OCI-LY3 (cell line): ENCODE results near the gene IPO5.

Experiments
- H2AFZ ChIP-seq: fragments of 200-600, 300-600 bp; shearing (Covaris generic); 2 replicates; pipeline ENCODE4 v1.6.0; 2014; ENCODE audit warnings: antibody characterized with exemption, low read depth, low read length
- H3K27ac ChIP-seq: fragments of 200-600, 300-600 bp; sonication (generic); 2 replicates; pipeline ENCODE4 v1.5.1; 2014; ENCODE audit warnings: mild to moderate bottlenecking, low read length, moderate library complexity, mixed read lengths
- H3K27me3 ChIP-seq: fragments of 200-600, 300-600 bp; sonication (generic); 2 replicates; pipeline ENCODE4 v1.6.1; 2014; ENCODE audit warnings: low read depth, low read length, mixed read lengths
- H3K36me3 ChIP-seq: fragments of 200-600, 300-600 bp; sonication (generic); replicated peaks from 2 replicates; pipeline ENCODE3; 2014; ENCODE audit warnings: low read depth, low read length, mixed read lengths
- H3K4me1 ChIP-seq: fragments of 300-600, 200-600 bp; sonication (generic); 2 replicates; pipeline ENCODE4 v1.6.1; 2014; ENCODE audit warnings: low read length, mixed read lengths
- H3K4me2 ChIP-seq: fragments of 200-600, 300-600 bp; sonication (generic); 2 replicates; pipeline ENCODE4 v1.6.1; 2014; ENCODE audit warnings: low read length, mixed read lengths
- H3K4me3 ChIP-seq: fragments of 300-600, 200-600 bp; sonication (generic); 2 replicates; pipeline ENCODE4 v1.5.1; 2014; ENCODE audit warnings: antibody characterized with exemption, mild to moderate bottlenecking, low read length, moderate library complexity
- H3K79me2 ChIP-seq: fragments of 300-600, 200-600 bp; shearing (Covaris generic); 2 replicates; pipeline ENCODE4 v1.6.1; 2014; ENCODE audit warnings: mild to moderate bottlenecking, low read length, mixed read lengths
- H3K9ac ChIP-seq: fragments of 300-600, 200-600 bp; shearing (Covaris generic); 2 replicates; pipeline ENCODE4 v1.6.0; 2014; ENCODE audit warnings: mild to moderate bottlenecking, low read length, moderate library complexity
- H3K9me3 ChIP-seq: fragments of 200-600, 300-600 bp; shearing (Covaris generic); 2 replicates; pipeline ENCODE4 v1.6.1; 2014; ENCODE audit warnings: low read length, mixed read lengths; ENCODE audit not compliant: insufficient read depth
- H4K20me1 ChIP-seq: fragments of 200-600, 300-600 bp; sonication (generic); 2 replicates; pipeline ENCODE4 v1.6.1; 2016; ENCODE audit warnings: low read length, mixed read lengths; ENCODE audit not compliant: insufficient read depth
- EZH2phosphoT487 ChIP-seq: fragments of 200-600 bp; shearing (Covaris generic); IDR thresholded peaks from 2 replicates; pipeline ENCODE4 v1.6.1; 2018; ENCODE audit warnings: antibody characterized with exemption, mixed run types, low read depth
- TF ChIP-seq, protein P1 (sequence below): fragments of 200-600, 300-600 bp; sonication (generic); IDR thresholded peaks from 2 replicates; pipeline ENCODE4 v1.5.1; 2014; ENCODE audit warnings: antibody characterized with exemption, low read length, low read depth

The IPO5 gene

GRCh38 chr13:97977982-97978381, 24.5 kb downstream of the IPO5 start:
- H4K20me1 ChIP-seq = peaks cover 42% of the 10 kb centered on the region
- peaks cover 65% of the 10 kb centered on the region for H3K79me2 ChIP-seq
- TF ChIP-seq, protein P1, sequence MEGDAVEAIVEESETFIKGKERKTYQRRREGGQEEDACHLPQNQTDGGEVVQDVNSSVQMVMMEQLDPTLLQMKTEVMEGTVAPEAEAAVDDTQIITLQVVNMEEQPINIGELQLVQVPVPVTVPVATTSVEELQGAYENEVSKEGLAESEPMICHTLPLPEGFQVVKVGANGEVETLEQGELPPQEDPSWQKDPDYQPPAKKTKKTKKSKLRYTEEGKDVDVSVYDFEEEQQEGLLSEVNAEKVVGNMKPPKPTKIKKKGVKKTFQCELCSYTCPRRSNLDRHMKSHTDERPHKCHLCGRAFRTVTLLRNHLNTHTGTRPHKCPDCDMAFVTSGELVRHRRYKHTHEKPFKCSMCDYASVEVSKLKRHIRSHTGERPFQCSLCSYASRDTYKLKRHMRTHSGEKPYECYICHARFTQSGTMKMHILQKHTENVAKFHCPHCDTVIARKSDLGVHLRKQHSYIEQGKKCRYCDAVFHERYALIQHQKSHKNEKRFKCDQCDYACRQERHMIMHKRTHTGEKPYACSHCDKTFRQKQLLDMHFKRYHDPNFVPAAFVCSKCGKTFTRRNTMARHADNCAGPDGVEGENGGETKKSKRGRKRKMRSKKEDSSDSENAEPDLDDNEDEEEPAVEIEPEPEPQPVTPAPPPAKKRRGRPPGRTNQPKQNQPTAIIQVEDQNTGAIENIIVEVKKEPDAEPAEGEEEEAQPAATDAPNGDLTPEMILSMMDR = no peak
- TF ChIP-seq EZH2phosphoT487 = no peak
- H3K27me3 ChIP-seq = no peaks in the 10 kb centered on the region
- H3K36me3 ChIP-seq = peaks cover 15% of the 10 kb centered on the region
- peak overlapping the region; percentile 88 for H3K4me2 ChIP-seq
- peak overlapping the region; percentile 85 for H3K9ac ChIP-seq
- peak overlapping the region; percentile 90 for H3K4me3 ChIP-seq
- H3K9me3 ChIP-seq = no peaks in the 10 kb centered on the region
- H3K4me1 ChIP-seq = peaks cover 32% of the 10 kb centered on the region
- no peak overlapping the region for H2AFZ ChIP-seq
- H3K27ac ChIP-seq = no peak overlapping the region

GRCh38 chr13:97978651-97979050, 25.2 kb downstream of the IPO5 start:
- TF ChIP-seq EZH2phosphoT487 = no peak
- TF ChIP-seq, protein P1 = no peak
- H3K9me3 ChIP-seq = no peaks in the 10 kb centered on the region
- peak overlapping the region; percentile 90 for H3K4me3 ChIP-seq
- peak overlapping the region; percentile 88 for H3K4me2 ChIP-seq
- H3K27ac ChIP-seq = no peak overlapping the region
- no peaks in the 10 kb centered on the region for H3K27me3 ChIP-seq
- H2AFZ ChIP-seq = no peak overlapping the region
- H3K79me2 ChIP-seq = peaks cover 69% of the 10 kb centered on the region
- H3K9ac ChIP-seq = no peak overlapping the region
- H3K4me1 ChIP-seq = peaks cover 32% of the 10 kb centered on the region
- peaks cover 42% of the 10 kb centered on the region for H4K20me1 ChIP-seq
- H3K36me3 ChIP-seq = peaks cover 21% of the 10 kb centered on the region

DNA sequence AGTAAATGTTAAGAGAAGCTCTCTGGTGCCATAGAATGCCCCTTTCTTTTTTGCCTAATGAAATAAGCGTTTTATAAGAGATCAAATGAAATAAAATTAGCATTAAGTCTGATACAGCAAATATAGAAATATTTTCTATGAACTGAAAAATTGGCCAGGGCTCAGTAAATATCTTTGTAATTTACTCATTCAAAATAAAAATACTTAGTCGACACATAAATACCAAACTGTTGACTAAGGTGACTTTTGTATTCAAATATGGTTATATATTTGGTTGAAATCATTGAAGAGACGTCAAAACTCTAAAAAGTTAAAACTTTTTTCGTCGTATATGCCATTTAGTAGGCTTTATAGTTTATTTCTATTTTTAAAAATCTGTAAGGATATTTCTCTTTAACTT, 25.6 kb downstream of the IPO5 start:
- Histone ChIP-seq H3K4me3 (no peak overlapping the region), H3K9ac (no peak overlapping the region), H3K79me2 (peaks cover 69% of the 10 kb centered on the region), H4K20me1 (peaks cover 42% of the 10 kb centered on the region), H3K4me1 (peaks cover 32% of the 10 kb centered on the region), H2AFZ (no peak overlapping the region), H3K4me2 (peak overlapping the region; percentile 88; the same call in 1 of the 2 replicates), H3K9me3 (no peaks in the 10 kb centered on the region), H3K27me3 (no peaks in the 10 kb centered on the region), H3K27ac (no peak overlapping the region), H3K36me3 (peaks cover 22% of the 10 kb centered on the region)
- TF ChIP-seq EZH2phosphoT487 = no peak
- TF ChIP-seq, protein P1 = no peak

- TF ChIP-seq, protein P1 = no peak
- TF ChIP-seq EZH2phosphoT487 = no peak
- Histone ChIP-seq H3K27ac (no peak overlapping the region), H3K36me3 (peaks cover 25% of the 10 kb centered on the region), H2AFZ (no peak overlapping the region), H3K9me3 (no peaks in the 10 kb centered on the region), H3K9ac (no peak overlapping the region), H3K4me2 (no peak overlapping the region), H4K20me1 (peaks cover 42% of the 10 kb centered on the region), H3K4me3 (no peak overlapping the region), H3K79me2 (peaks cover 69% of the 10 kb centered on the region), H3K4me1 (peaks cover 32% of the 10 kb centered on the region), H3K27me3 (no peaks in the 10 kb centered on the region)
These were observed 26.1 kb downstream of the IPO5 start for GRCh38 chr13:97979556-97979955.
